Right lobe of liver (tissue), 6 donors: ENCODE measurements around the gene ZNF75A. TPM values are rescaled to one million over a fixed set of nuclear protein-coding genes. Genes with fewer than 3 reads are reported as not detected.
A peak's percentile ranks its signal among the peaks of the same experiment; 100 is the strongest.

Experiments used
- ATAC-seq, 4 donors: fragments of 200-7000 bp; cut with Tn5 transposase; one replicate each; pipeline ENCODE4 v1.9.1; 2020; ENCODE audit warnings: mild to moderate bottlenecking in 4 of 4, moderate library complexity in 4 of 4
- DNase-seq, 3 donors: peaks; one replicate each; pipeline ENCODE4 v3.0.0-alpha.2; 2020
- H3K27ac ChIP-seq, 3 donors: fragments of 200-600 bp; one replicate each; pipeline ENCODE4 v1.8.0; 2022
- H3K27me3 ChIP-seq, 2 donors: fragments of 200-600 bp; one replicate each; pipeline ENCODE4 v1.8.0; 2022
- H3K36me3 ChIP-seq, 4 donors: fragments of 200-600 bp; sonication (generic) in 1 of 4; one replicate each; pipeline versions ENCODE4 v1.5.1 to v1.8.0; 2017 to 2022; ENCODE audit warnings: control low read depth in 1 of 4
- H3K4me1 ChIP-seq, 4 donors: fragments of 200-600 bp; sonication (generic) in 1 of 4; one replicate each; pipeline versions ENCODE4 v1.5.1 to v1.8.0; 2017 to 2022; ENCODE audit warnings: control low read depth in 1 of 4
- H3K4me3 ChIP-seq, 3 donors: fragments of 200-600 bp; one replicate each; pipeline ENCODE4 v1.8.0; 2022
- H3K9me3 ChIP-seq, 4 donors: fragments of 200-600 bp; sonication (generic) in 1 of 4; one replicate each; pipeline versions ENCODE4 v1.5.1 to v1.8.0; 2017 to 2022; ENCODE audit warnings: control low read depth in 1 of 4
- CTCF ChIP-seq, 4 donors: fragments of 200-600 bp in 3 of 4; fragments of 450-650 bp in 1 of 4; IDR thresholded peaks; one replicate each; pipeline versions ENCODE4 v1.5.1 to v1.8.0; 2016 to 2022; ENCODE audit warnings: antibody characterized with exemption in 4 of 4, mild to moderate bottlenecking in 2 of 4
- POLR2A ChIP-seq: fragments of 450-650 bp; IDR thresholded peaks from one replicate; pipeline ENCODE4 v1.6.1; 2017; ENCODE audit warnings: antibody characterized with exemption, mild to moderate bottlenecking
- WGBS: methylation state at CpG from one replicate; pipeline ENCODE4 v1.1.6; 2018; ENCODE audit warnings: low coverage, low lambda C conversion rate; ENCODE audit not compliant: insufficient coverage; ENCODE audit errors: missing lambda C conversion rate; 5-methylcytosine and 5-hydroxymethylcytosine counted together
- intact Hi-C, 2 donors: fragments of 100-400 bp; cut with DNase I; formaldehyde crosslinking; loops; one replicate each; pipeline versions ENCODE4 v1.11.2 to v1.14.1; 2022
- long read RNA-seq: library from polyadenylated mRNA; unstranded; transcript quantifications from one replicate; pipeline ENCODE4 v2.0.0, GENCODE V29; 2019
- total RNA-seq, 6 experiments: library from RNA; depleted of rRNA in 2 of 6; stranded (reverse); fragments of >200 nt in 2 of 6; fragmentation: NEBNext Ultra II Directional in 3 of 6; extraction: Animal tissue kit (Norgen Biotek cat#: 25700) in 3 of 6; gene quantifications; one replicate each; pipeline versions ENCODE4 v1.1.0 to v1.2.4, GENCODE V29; 2016 to 2023
- donor health status: DM: no; HTN: yes; CAD: no.
- donor health status: DM: no; HTN: no; CAD: no.
- donor health status: DM: no; HTN: no; CAD: no.
- donor health status: DM: no; HTN: yes; CAD: no.
- donor health status: DM: no; HTN: yes; CAD: no.

The ZNF75A gene
- 10 to 100 TPM in 4 of 6 experiments, 1 to 10 TPM in 2; 7.5 to 11.5 (median 10.5) TPM for total RNA-seq
- long read RNA-seq, partial matches to known transcripts = 1 of 6 reads
- long read RNA-seq, other reads (novel, unspliced or antisense) = 1 of 6 reads

GRCh38 chr16:3305109-3306068 lies at the start of gene ZNF75A, which contains the start of gene TIGD7:
Gene ZNF75A (plus strand): TSS chr16:3305497. CDS start chr16:3308429, 2,932 bp downstream.
Gene TIGD7 (minus strand): TSS chr16:3305430. CDS start chr16:3300614, 4,816 bp downstream.
- Histone ChIP-seq H3K9me3 (peaks cover 0 to 30% (median 14%) of the 10 kb centered on the region in 4 donors), H3K4me1 (peaks cover 0 to 16% (median 2%) of the 10 kb centered on the region in 4 donors), H3K4me3 (peak within 1 kb of the TSS; percentile 45 to 99 (median 93)), H3K27me3 (no peaks in the 10 kb centered on the region), H3K36me3 (peaks cover 0 to 15% (median 6%) of the 10 kb centered on the region in 4 donors), H3K27ac (peak within 1 kb of the TSS; percentile 76 to 91 (median 78))
- ATAC-seq (peak; percentile 99 to 100 (median 99)), DNase-seq (peak; percentile 89 to 95 (median 91))
- WGBS = 6% methylated on average over 7 of the region's 103 CpGs
- peak; percentile 86 for TF ChIP-seq POLR2A
- TF ChIP-seq CTCF (IDR thresholded peaks at IDR 0.05) = peak in 3 of 4 donors; percentile 12 to 28 (median 16)
- intact Hi-C loops = loop anchor here in 1 of 2 donors (10.0 kb wide), 1 partner anchor 79 kb away; no protein-coding TSS in a partner anchor

GRCh38 chr16:3256146-3256865 lies 49.0 kb upstream of the ZNF75A start, which contains the start of gene MEFV:
Gene MEFV (minus strand): TSS chr16:3256633. CDS start chr16:3256587, 46 bp downstream.
- Histone ChIP-seq H3K36me3 (no peaks in the 10 kb centered on the region), H3K4me1 (no peaks in the 10 kb centered on the region), H3K4me3 (peak within 1 kb of the TSS in 2 of 3 donors; percentile 11 to 29), H3K27me3 (no peaks in the 10 kb centered on the region), H3K9me3 (no peaks in the 10 kb centered on the region), H3K27ac (peak within 1 kb of the TSS in 1 of 3 donors; percentile 44)
- no peak for TF ChIP-seq POLR2A
- no peak for TF ChIP-seq CTCF (IDR thresholded peaks at IDR 0.05)
- WGBS = 73% methylated on average over 3 of the region's 14 CpGs
- ATAC-seq = peak; percentile 21 to 44 (median 38)
- intact Hi-C loops = no loop called here
- no peak for DNase-seq

DNA sequence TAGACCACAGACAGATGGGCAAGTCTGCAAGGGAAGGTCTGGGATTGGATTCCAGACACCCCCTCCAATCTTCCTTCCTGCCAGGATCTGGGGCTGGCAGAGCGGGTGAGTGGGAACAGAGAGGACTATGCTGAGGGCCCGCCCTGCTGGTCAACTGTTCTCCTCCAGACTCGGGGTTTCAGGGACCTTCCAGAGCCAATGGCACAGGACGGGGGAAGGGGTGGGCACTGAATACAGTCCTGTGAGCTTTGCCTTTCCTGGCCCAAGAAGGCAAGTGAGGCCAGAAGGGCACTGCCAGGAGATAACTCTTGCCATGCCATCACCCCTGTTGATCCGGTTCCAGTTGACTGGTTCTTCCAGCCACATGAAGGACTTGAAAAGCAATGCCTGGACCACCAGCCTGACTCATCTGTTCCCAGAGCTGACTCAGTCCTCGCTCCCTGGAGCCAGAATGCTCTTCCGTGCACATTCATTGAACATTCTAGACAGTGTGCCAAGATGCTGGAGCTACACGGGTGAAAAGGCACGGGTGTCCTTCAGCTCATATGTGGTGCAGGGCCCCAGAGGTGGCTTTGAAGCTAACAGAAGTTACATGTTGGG lies 48.3 kb upstream of the ZNF75A start:
- no peaks in the 10 kb centered on the region for H3K36me3 ChIP-seq
- no peak overlapping the region for H3K4me3 ChIP-seq
- WGBS = no CpG with 5 or more reads among the region's 9 CpGs
- H3K27me3 ChIP-seq = no peaks in the 10 kb centered on the region
- intact Hi-C loops = no loop called here
- no peaks in the 10 kb centered on the region for H3K4me1 ChIP-seq
- H3K27ac ChIP-seq = no peak overlapping the region
- no peak for TF ChIP-seq POLR2A
- DNase-seq = no peak
- no peaks in the 10 kb centered on the region for H3K9me3 ChIP-seq
- peak in 1 of 4 donors; percentile 7 for ATAC-seq

DNA sequence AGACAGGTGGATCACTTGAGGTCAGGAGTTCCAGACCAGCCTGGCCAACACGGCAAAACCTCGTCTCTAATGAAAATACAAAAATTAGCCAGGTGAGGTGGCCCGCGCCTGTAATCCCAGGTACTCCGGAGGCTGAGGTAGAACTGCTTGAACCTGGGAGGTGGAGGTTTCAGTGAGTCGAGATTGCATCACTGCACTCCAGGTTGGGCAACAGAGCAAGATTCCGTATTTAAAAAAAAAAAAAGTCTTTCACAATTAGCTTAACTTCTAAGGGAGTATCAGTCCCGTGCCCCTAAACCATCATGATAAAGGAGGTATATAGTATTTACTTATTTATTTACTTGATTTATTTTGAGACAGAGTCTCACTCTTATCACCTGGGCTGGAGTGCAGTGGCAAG lies 45.5 kb upstream of the ZNF75A start:
- ATAC-seq (no peak), DNase-seq (no peak)
- H3K9me3 ChIP-seq = no peaks in the 10 kb centered on the region
- H3K36me3 ChIP-seq = no peaks in the 10 kb centered on the region
- WGBS = 65% methylated on average over 8 of the region's 8 CpGs
- H3K27me3 ChIP-seq = no peaks in the 10 kb centered on the region
- TF ChIP-seq POLR2A (no peak), CTCF (IDR thresholded peaks at IDR 0.05) (no peak)
- H3K27ac ChIP-seq = peak overlapping the region; percentile 29 to 55 (median 32)
- no peak overlapping the region for H3K4me3 ChIP-seq
- intact Hi-C loops = no loop called here
- H3K4me1 ChIP-seq = no peaks in the 10 kb centered on the region
